ENCODE results near the gene MINDY1.

Gene MINDY1

GRCh38 chr1:151012684-151013471, 6.2 kb upstream of the MINDY1 start (continued):
- TF ChIP-seq POU6F1 (CRISPR knock-in tag; IDR thresholded peaks at IDR 0.05; ENCODE audit: borderline replicate concordance, low read depth) (no peak), ZNF8 (CRISPR knock-in tag; IDR thresholded peaks at IDR 0.05) (no peak), PPARA (CRISPR knock-in tag; IDR thresholded peaks at IDR 0.05; ENCODE audit: borderline replicate concordance) (no peak), CREB5 (CRISPR knock-in tag; IDR thresholded peaks at IDR 0.05; ENCODE audit: low read depth) (no peak), OSR1 (CRISPR knock-in tag; IDR thresholded peaks at IDR 0.05) (no peak), RARB (CRISPR knock-in tag; IDR thresholded peaks at IDR 0.05) (no peak)

- TF ChIP-seq TOX (CRISPR knock-in tag; IDR thresholded peaks at IDR 0.05; ENCODE audit: borderline replicate concordance) (no peak), CREB5 (CRISPR knock-in tag; IDR thresholded peaks at IDR 0.05; ENCODE audit: low read depth) (no peak), PATZ1 (CRISPR knock-in tag; IDR thresholded peaks at IDR 0.05; ENCODE audit: borderline replicate concordance) (no peak), SNAI2 (CRISPR knock-in tag; IDR thresholded peaks at IDR 0.05) (no peak), ZNF70 (CRISPR knock-in tag; IDR thresholded peaks at IDR 0.05) (no peak), RARB (CRISPR knock-in tag; IDR thresholded peaks at IDR 0.05) (no peak), CSDC2 (CRISPR knock-in tag; IDR thresholded peaks at IDR 0.05) (no peak), ZFP30 (CRISPR knock-in tag; IDR thresholded peaks at IDR 0.05) (no peak)
- no peak for ATAC-seq
These were observed 4.6 kb upstream of the MINDY1 start for GRCh38 chr1:151011154-151011850.

- TF ChIP-seq POU6F1 (CRISPR knock-in tag; IDR thresholded peaks at IDR 0.05; ENCODE audit: borderline replicate concordance, low read depth) (no peak), ZNF8 (CRISPR knock-in tag; IDR thresholded peaks at IDR 0.05) (no peak), CSDC2 (CRISPR knock-in tag; IDR thresholded peaks at IDR 0.05) (no peak), CSRNP3 (CRISPR knock-in tag; IDR thresholded peaks at IDR 0.05) (no peak), TCF4 (CRISPR knock-in tag; IDR thresholded peaks at IDR 0.05; ENCODE audit: borderline replicate concordance) (no peak), ESRRG (CRISPR knock-in tag; IDR thresholded peaks at IDR 0.05) (no peak), RARB (CRISPR knock-in tag; IDR thresholded peaks at IDR 0.05) (no peak), ZNF565 (CRISPR knock-in tag; conservative IDR thresholded peaks at IDR 0.05; ENCODE audit: low read depth) (no peak), ZFP3 (CRISPR knock-in tag; IDR thresholded peaks at IDR 0.05) (no peak)
- ATAC-seq: no peak
These were observed 3.6 kb upstream of the MINDY1 start for GRCh38 chr1:151010346-151010726.
